GM19455 (cell line): ENCODE measurements around the gene MRPS18A.

Experiments
- ATAC-seq: cut with Tn5 transposase; IDR thresholded peaks from one replicate; pipeline ENCODE4 v1.9.1; 2021; ENCODE audit not compliant: unreplicated experiment

Gene MRPS18A

GRCh38 chr6:43687437-43688347 lies at the start of gene MRPS18A:
Gene MRPS18A, minus strand, starts transcription at chr6:43687791. Its CDS starts 12 bp downstream, at chr6:43687779.
- ATAC-seq, result peak; percentile 90

- no peak for ATAC-seq
Measured at GRCh38 chr6:43736844-43737243, 49.3 kb upstream of the MRPS18A start.

DNA sequence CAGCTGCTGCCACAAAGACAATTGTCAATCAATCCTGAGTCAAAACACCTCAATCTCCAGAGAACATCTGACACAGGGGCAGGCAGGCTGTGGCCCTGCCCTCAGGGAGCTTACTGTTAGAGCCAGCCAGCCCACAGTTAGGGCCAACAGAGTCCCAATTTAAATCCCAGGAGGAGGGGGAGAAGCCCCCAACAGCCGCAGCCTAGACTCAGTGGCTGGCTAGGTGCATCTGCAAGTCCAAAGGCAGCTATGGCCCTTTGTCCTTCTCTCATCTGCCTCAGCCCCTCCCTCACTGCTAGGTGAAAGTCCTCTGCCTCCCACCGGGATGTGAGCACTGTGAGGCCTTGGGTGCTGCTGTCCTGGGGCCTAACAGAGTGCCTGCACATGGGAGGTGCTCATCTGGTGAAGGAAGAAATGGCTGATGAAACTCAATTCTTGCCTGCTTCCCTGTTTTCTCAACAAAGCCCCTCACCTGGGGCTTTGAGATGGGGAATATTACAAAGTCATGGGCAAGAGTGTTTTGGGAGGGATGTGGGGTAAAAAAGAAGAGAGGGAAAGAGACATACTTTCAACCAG lies 48.7 kb upstream of the MRPS18A start:
- ATAC-seq, result no peak

DNA sequence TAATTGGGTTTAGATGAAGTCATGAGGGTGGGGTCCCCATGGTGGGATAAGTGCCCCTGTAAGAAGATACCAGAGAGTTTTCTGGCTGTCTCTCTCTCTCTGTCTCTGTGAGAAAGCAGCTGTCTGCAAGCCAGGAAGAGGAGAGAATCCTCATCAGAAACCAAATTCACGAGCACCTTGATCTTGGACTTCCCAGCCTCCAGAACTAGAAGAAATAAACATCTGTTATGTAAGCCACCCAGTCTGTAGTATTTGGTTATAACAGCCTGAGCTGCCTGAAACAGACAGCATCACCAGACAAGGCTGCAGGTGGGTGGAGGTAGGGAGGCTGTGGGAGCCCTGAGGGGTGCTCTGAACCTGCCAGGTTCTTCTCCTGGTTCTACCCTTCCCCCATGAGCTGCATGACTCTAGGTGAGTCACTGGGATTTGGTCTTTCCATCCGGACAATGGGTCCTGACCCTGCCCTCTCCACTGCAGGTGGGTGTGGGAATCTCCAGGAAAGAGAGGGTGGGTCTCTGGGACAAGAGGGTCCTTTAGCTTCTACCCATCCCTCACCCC lies 48.1 kb upstream of the MRPS18A start:
- no peak for ATAC-seq

DNA sequence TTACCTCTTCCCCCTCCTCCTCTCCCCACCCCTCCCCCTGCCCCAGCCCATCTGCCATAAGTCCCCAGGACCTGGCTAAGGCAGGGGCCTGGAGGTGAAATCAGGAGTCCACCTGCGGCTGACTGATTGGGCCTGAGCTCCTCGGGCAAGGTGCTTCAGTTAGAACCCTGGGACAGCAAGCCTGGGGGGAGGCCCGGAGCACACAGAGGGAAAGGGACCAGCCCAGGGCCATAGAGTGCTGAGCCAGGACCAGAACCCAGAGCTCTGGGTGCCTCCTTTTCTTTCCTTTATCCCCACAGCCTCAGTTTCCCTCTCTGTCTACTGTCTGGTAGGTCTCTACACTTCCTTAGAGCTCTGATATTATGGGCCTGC lies 46.7 kb upstream of the MRPS18A start:
- ATAC-seq, result no peak

DNA sequence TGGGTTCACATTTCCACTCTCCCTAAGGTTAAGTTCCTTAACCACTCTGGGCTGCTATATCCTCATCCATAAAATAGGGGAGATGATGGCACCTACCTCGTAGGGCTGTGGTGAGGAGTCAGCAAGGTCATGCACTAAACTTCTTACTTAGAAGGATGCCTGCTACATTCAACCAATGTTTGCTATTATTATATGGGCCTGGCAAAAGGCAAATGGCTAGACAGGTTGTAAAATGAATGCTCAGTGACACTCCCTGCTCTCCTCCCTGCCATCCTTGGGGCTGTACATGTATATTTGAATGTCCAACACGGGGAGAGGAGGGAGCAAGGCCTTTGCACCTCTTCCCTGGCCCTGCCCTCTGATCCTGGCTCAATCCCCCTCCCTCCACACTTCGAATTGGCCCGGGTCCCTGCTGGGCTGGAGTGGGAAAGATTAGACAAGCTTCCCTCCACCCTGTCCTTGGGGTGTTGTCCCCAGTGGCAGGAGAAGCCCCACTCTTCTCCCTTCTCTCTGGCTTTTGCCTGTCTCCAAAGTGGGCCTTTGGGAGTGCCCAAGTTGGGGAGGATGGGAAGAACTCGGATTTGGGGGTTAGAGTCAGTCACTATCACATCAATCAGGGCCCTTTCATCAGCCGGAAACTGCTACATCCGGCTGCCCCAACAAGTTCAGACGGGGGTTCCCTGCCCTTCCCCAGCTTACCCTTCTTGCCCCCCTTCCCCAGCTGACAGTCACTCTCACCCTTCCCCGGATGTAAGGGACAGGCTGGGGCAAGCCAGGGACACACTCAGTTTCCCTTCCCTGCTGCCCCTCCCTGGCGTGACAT lies 46.1 kb upstream of the MRPS18A start:
- peak; percentile 64 for ATAC-seq

- ATAC-seq, result no peak
Measured at GRCh38 chr6:43730634-43731033, 43.0 kb upstream of the MRPS18A start.

- ATAC-seq, result no peak
Measured at GRCh38 chr6:43729537-43729936, 41.9 kb upstream of the MRPS18A start.

GRCh38 chr6:43728586-43728985 lies 41.0 kb upstream of the MRPS18A start:
- no peak for ATAC-seq

DNA sequence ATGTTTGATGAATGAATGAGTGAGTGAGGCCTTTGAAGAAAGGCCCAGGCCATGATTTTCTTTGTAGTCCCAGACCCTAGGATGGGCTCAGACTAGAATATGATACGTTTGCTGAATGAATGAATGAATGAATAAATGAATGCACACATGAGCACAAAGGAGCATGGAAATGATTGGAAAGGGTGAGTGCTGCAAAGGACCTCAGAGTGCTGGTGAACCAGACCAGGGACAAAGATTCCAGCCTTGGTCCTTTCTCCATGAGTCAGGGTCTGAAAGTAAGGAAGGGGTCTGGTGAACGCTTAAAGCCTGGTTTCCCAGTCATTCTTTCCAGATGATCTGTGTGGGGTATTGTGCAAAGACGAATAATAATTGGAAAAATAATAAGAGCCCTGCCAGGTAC lies 40.0 kb upstream of the MRPS18A start:
- no peak for ATAC-seq

GRCh38 chr6:43725643-43726580 lies 38.3 kb upstream of the MRPS18A start:
- no peak for ATAC-seq

DNA sequence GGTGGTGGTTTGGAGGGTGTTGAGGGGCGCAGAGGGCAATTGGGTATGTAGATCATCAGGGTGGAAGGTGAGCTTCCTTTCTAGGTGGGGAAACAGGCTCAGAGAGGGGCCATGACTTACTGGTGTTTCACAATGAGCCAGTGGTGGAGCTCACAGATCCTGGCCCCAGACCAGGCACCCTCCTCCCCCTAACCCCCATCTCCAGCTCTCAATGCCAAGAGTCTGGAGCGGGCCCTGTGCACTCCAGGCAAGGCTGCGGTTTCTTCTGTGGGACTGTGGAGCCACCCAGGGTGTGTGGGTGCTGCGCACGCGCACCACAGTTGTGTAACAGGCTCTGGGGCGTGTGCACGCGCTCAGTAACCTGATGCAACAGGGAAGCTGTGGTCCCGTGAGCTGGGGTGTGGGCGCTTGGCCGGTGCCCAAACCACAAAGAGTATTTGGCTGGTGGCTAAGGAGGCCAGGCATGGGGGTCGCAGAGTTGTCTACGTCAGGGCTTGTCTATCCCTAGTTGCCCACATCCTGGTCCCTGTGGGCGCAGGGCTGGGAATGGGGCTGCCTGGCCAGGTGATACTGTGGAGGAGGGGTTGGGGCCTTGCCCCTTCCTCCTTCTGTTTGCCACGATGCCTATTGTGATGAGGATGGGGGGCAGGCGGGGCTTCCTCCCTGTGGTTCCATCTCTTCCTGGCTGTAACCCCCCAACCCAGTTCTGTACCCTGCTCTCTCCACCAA lies 37.5 kb upstream of the MRPS18A start:
- ATAC-seq, result no peak

GRCh38 chr6:43724354-43724753 lies 36.8 kb upstream of the MRPS18A start:
- no peak for ATAC-seq

DNA sequence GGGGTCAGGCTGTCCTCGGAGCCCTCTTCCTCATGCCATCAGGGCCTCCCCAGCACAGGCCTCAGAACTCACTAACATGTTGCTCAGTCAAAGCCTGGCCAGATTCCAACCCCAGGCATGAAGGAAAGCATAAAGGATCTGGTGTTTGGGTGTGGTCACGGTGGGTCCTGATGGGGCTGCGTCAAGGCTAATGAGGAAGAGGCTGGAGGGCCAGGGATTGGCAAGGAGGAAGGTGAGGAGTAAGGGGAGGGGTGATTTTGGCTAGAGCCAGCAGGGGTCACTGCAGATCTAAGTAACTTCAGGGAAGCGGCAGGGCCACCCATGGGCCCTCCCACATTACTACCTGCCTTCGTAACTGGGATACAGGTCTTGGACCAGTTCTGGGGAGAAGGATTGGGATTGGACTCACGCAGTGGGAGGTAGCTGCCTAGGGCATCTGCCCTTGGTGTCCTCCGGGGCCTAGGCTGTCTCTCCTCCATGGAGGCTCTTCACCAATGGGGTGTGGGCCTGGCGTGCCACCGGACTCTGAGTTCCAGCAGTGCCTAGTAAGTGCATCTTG lies 36.2 kb upstream of the MRPS18A start:
- ATAC-seq, result no peak

GRCh38 chr6:43722920-43723545 lies 35.4 kb upstream of the MRPS18A start:
- no peak for ATAC-seq

- ATAC-seq, result no peak
Measured at GRCh38 chr6:43720999-43721398, 33.4 kb upstream of the MRPS18A start.

DNA sequence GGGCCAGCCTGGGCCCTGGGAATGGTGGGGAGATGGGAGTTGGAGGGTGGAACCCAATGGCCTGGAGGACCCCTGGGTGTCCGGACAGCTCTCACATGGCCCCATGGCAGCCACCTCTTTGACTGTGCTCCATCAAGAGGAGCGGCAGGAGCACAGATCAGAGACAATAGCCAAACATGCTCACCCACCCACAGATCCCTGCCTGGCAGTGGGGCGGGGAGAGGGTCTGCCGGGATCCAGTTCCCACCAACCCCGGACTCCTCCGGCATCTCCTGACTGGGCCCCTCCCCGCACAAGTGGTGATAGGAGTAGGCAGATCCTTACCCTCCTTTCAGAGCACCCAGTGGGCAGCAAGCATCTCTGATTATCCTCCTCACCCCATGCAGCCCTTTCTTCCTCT lies 31.9 kb upstream of the MRPS18A start:
- ATAC-seq, result no peak

DNA sequence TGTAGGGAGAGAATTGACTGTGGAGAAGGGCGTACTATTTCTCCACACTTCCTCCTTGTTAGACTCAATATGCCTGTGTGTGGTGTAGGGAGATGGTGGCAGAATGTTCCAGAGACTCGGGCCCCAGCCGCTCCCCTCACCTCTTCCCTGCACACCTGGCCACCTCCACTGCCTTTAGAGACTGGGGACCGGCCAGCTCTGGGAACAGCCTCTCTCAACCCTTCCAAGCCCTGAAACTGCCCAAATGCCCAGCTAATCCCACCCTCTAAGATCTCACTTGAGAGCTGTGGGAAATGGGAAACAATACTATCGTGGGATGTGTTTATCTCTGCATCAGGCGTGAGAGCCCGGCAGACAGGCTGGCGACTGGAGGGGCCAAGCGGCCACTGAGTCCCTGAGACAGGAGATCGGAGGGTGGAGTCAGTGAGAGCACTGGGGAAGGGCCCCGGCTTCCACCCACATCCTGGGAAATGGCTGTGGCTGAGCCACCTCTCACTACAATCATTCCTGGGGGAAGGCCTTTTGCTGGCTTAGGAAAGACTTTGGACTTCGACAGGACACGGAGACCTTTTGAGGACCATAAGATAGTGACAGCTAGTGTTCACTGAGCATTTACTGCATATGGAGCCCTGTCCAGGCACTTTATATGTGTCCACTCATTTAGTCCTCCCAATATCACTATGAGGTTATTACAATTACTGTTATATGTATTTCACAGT lies 31.0 kb upstream of the MRPS18A start:
- ATAC-seq, result no peak
